HG02759 (cell line): ENCODE results near the gene RIC3.

ENCODE experiments used
- ATAC-seq: cut with Tn5 transposase; IDR thresholded peaks from one replicate; pipeline ENCODE4 v1.9.1; 2021; ENCODE audit warnings: mild to moderate bottlenecking, moderate library complexity; ENCODE audit not compliant: unreplicated experiment

The RIC3 gene

GRCh38 chr11:8168485-8169257 lies at the start of gene RIC3:
TSS of gene RIC3 (minus strand) at chr11:8169025. CDS start at chr11:8168989, 36 bp downstream.
- ATAC-seq, result peak; percentile 77

GRCh38 chr11:8218409-8218808 lies 49.6 kb upstream of the RIC3 start:
- no peak for ATAC-seq

- ATAC-seq, result no peak
These were observed 49.1 kb upstream of the RIC3 start for GRCh38 chr11:8217926-8218325.

GRCh38 chr11:8217136-8217535 lies 48.3 kb upstream of the RIC3 start:
- ATAC-seq, result no peak

- ATAC-seq, result no peak
These were observed 44.6 kb upstream of the RIC3 start for GRCh38 chr11:8213376-8213775.

- ATAC-seq, result no peak
These were observed 40.5 kb upstream of the RIC3 start for GRCh38 chr11:8209208-8209807.

- no peak for ATAC-seq
These were observed 38.5 kb upstream of the RIC3 start for GRCh38 chr11:8207080-8208000.

GRCh38 chr11:8206251-8207079 lies 37.6 kb upstream of the RIC3 start:
- ATAC-seq, result no peak

GRCh38 chr11:8205566-8205965 lies 36.7 kb upstream of the RIC3 start:
- no peak for ATAC-seq

- ATAC-seq, result no peak
These were observed 35.8 kb upstream of the RIC3 start for GRCh38 chr11:8204596-8204995.

GRCh38 chr11:8204025-8204424 lies 35.2 kb upstream of the RIC3 start:
- ATAC-seq, result no peak

GRCh38 chr11:8203414-8203715 lies 34.5 kb upstream of the RIC3 start:
- ATAC-seq, result no peak

- no peak for ATAC-seq
These were observed 33.9 kb upstream of the RIC3 start for GRCh38 chr11:8202516-8203413.

- ATAC-seq, result peak; percentile 86
These were observed 33.0 kb upstream of the RIC3 start for GRCh38 chr11:8201644-8202365.

GRCh38 chr11:8199676-8200075 lies 30.9 kb upstream of the RIC3 start:
- no peak for ATAC-seq

- no peak for ATAC-seq
These were observed 27.9 kb upstream of the RIC3 start for GRCh38 chr11:8196749-8197148.

- ATAC-seq, result no peak
These were observed 26.1 kb upstream of the RIC3 start for GRCh38 chr11:8194956-8195355.

GRCh38 chr11:8192896-8193209 lies 24.0 kb upstream of the RIC3 start:
- peak; percentile 21 for ATAC-seq
